ENCODE results near the gene ANXA10. TPM values are rescaled to one million over a fixed set of nuclear protein-coding genes. Genes with fewer than 3 reads are reported as not detected.

ANXA10 gene
- polyA plus RNA-seq, 1 donor (not counting 4 experiments of a cell fraction or from before 2014, with no cell fraction given), result not detected

GRCh38 chr4:168101026-168101425 lies 8.7 kb downstream of the ANXA10 start:
- TF ChIP-seq CTCF (optimal IDR thresholded peaks at IDR 0.05 in 1 of 3, IDR thresholded peaks at IDR 0.05 in 1 of 3, conservative IDR thresholded peaks at IDR 0.05 in 1 of 3; ENCODE audit: extremely low read depth in 1 of 3, insufficient read depth in 2 of 3, low read length in 3 of 3) (no peak), EZH2 (IDR thresholded peaks at IDR 0.05; ENCODE audit: low read length) (no peak)
- no peaks in the 10 kb centered on the region for H3K36me3 ChIP-seq (ENCODE audit: control insufficient read depth in 2 of 2, extremely low read depth in 1 of 2, insufficient read depth in 2 of 2, low read length in 2 of 2)
- no peak overlapping the region for H2AFZ ChIP-seq (ENCODE audit: control insufficient read depth, low read length)
- H3K27me3 ChIP-seq (ENCODE audit: control insufficient read depth, extremely low read depth, insufficient read depth, low read length), result no peaks in the 10 kb centered on the region
- H3K4me3 ChIP-seq (ENCODE audit: control insufficient read depth in 2 of 3, extremely low read depth in 1 of 3, insufficient read depth in 2 of 3, low read depth in 1 of 3, low read length in 3 of 3), result no peak overlapping the region
- H3K9me3 ChIP-seq (ENCODE audit: control insufficient read depth, low read depth, low read length), result no peaks in the 10 kb centered on the region
- H4K20me1 ChIP-seq (ENCODE audit: control insufficient read depth, extremely low read depth, insufficient read depth, low read length), result no peaks in the 10 kb centered on the region
- DNase-seq (ENCODE audit: low read depth, low spot score), result no peak
- dilution Hi-C loops (cut with MboI; ENCODE audit: extremely low pct_ligation_motif_present, low sequenced_read_pairs), result no loop called here
- no peak for FAIRE-seq
- no peak overlapping the region for H3K9ac ChIP-seq (ENCODE audit: control insufficient read depth, extremely low read depth, insufficient read depth, low read length)
- H3K4me1 ChIP-seq (ENCODE audit: control insufficient read depth, extremely low read depth, insufficient read depth, low read length), result peaks cover 19% of the 10 kb centered on the region
- H3K79me2 ChIP-seq (ENCODE audit: control insufficient read depth, insufficient read depth, low read length), result no peaks in the 10 kb centered on the region
- no peaks in the 10 kb centered on the region for H3K9me1 ChIP-seq (ENCODE audit: control insufficient read depth, extremely low read depth, insufficient read depth, low read length)
- no peak overlapping the region for H3K4me2 ChIP-seq (ENCODE audit: control insufficient read depth, extremely low read depth, insufficient read depth, low read depth, low read length)
- H3K27ac ChIP-seq (ENCODE audit: control insufficient read depth, insufficient read depth, low read length), result no peak overlapping the region

GRCh38 chr4:168102403-168102802 lies 10.1 kb downstream of the ANXA10 start:
- H3K9ac ChIP-seq (ENCODE audit: control insufficient read depth, extremely low read depth, insufficient read depth, low read length), result no peak overlapping the region
- TF ChIP-seq CTCF (optimal IDR thresholded peaks at IDR 0.05 in 1 of 3, IDR thresholded peaks at IDR 0.05 in 1 of 3, conservative IDR thresholded peaks at IDR 0.05 in 1 of 3; ENCODE audit: extremely low read depth in 1 of 3, insufficient read depth in 2 of 3, low read length in 3 of 3), result no peak
- TF ChIP-seq EZH2 (IDR thresholded peaks at IDR 0.05; ENCODE audit: low read length), result no peak
- H3K9me1 ChIP-seq (ENCODE audit: control insufficient read depth, extremely low read depth, insufficient read depth, low read length), result no peaks in the 10 kb centered on the region
- no peak overlapping the region for H2AFZ ChIP-seq (ENCODE audit: control insufficient read depth, low read length)
- H3K27me3 ChIP-seq (ENCODE audit: control insufficient read depth, extremely low read depth, insufficient read depth, low read length), result no peaks in the 10 kb centered on the region
- no peaks in the 10 kb centered on the region for H3K79me2 ChIP-seq (ENCODE audit: control insufficient read depth, insufficient read depth, low read length)
- H3K9me3 ChIP-seq (ENCODE audit: control insufficient read depth, low read depth, low read length), result no peaks in the 10 kb centered on the region
- dilution Hi-C loops (cut with MboI; ENCODE audit: extremely low pct_ligation_motif_present, low sequenced_read_pairs), result no loop called here
- H3K4me1 ChIP-seq (ENCODE audit: control insufficient read depth, extremely low read depth, insufficient read depth, low read length), result peaks cover 18% of the 10 kb centered on the region
- no peaks in the 10 kb centered on the region for H4K20me1 ChIP-seq (ENCODE audit: control insufficient read depth, extremely low read depth, insufficient read depth, low read length)
- DNase-seq (ENCODE audit: low read depth, low spot score) (no peak), FAIRE-seq (no peak)
- no peak overlapping the region for H3K27ac ChIP-seq (ENCODE audit: control insufficient read depth, insufficient read depth, low read length)
- no peak overlapping the region for H3K4me2 ChIP-seq (ENCODE audit: control insufficient read depth, extremely low read depth, insufficient read depth, low read depth, low read length)
- H3K36me3 ChIP-seq (ENCODE audit: control insufficient read depth in 2 of 2, extremely low read depth in 1 of 2, insufficient read depth in 2 of 2, low read length in 2 of 2), result no peaks in the 10 kb centered on the region
- H3K4me3 ChIP-seq (ENCODE audit: control insufficient read depth in 2 of 3, extremely low read depth in 1 of 3, insufficient read depth in 2 of 3, low read depth in 1 of 3, low read length in 3 of 3), result no peak overlapping the region
